Liver (tissue), 9 donors: ENCODE measurements around the gene PTRHD1. TPM values are rescaled to one million over a fixed set of nuclear protein-coding genes. Genes with fewer than 3 reads are reported as not detected.

Source experiments
- DNase-seq: peaks from one replicate; pipeline ENCODE4 v3.0.0-alpha.2; 2017; ENCODE audit warnings: low spot score
- H3K27ac ChIP-seq, 2 donors: one replicate each; pipeline ENCODE4 v1.7.0; 2013; ENCODE audit warnings: inconsistent platforms in 2 of 2, low read length in 2 of 2, control low read depth in 1 of 2, low read depth in 1 of 2, mild to moderate bottlenecking in 1 of 2
- H3K27me3 ChIP-seq, 4 donors: one replicate each; pipeline versions ENCODE4 v1.6.1 to v1.7.0; 2013; ENCODE audit warnings: low read length in 3 of 4, inconsistent platforms in 1 of 4, mild to moderate bottlenecking in 1 of 4, moderate library complexity in 1 of 4; ENCODE audit not compliant: control insufficient read depth in 4 of 4, insufficient read depth in 4 of 4
- H3K36me3 ChIP-seq, 4 donors: one replicate each; pipeline versions ENCODE4 v1.6.1 to v1.7.0; 2013; ENCODE audit warnings: low read length in 3 of 4, mild to moderate bottlenecking in 3 of 4, low read depth in 1 of 4, moderate library complexity in 1 of 4; ENCODE audit not compliant: control insufficient read depth in 4 of 4, insufficient read depth in 3 of 4
- H3K4me1 ChIP-seq, 4 donors: one replicate each; pipeline versions ENCODE4 v1.6.1 to v1.7.0; 2013; ENCODE audit warnings: low read length in 3 of 4, mild to moderate bottlenecking in 3 of 4, moderate library complexity in 1 of 4; ENCODE audit not compliant: control insufficient read depth in 4 of 4, insufficient read depth in 4 of 4
- H3K4me3 ChIP-seq, 3 donors: one replicate each; pipeline versions ENCODE4 v1.6.1 to v1.7.0; 2013; ENCODE audit warnings: low read length in 3 of 3, control low read depth in 1 of 3, low read depth in 1 of 3, mild to moderate bottlenecking in 1 of 3
- H3K9ac ChIP-seq, 2 donors: one replicate each; pipeline ENCODE4 v1.7.0; 2013; ENCODE audit warnings: low read length in 2 of 2, mild to moderate bottlenecking in 2 of 2, moderate library complexity in 2 of 2, control low read depth in 1 of 2, low read depth in 1 of 2
- H3K9me3 ChIP-seq, 4 donors: one replicate each; pipeline versions ENCODE4 v1.6.1 to v1.7.0; 2013; ENCODE audit warnings: low read length in 3 of 4; ENCODE audit not compliant: control insufficient read depth in 4 of 4
- CTCF ChIP-seq: fragments of 150-350 bp; IDR thresholded peaks from 2 replicates; pipeline ENCODE4 v1.5.1; 2017; ENCODE audit warnings: improper control_type of control experiment, low read depth, low read length; ENCODE audit not compliant: missing input control
- EGR1 ChIP-seq, 2 donors: IDR thresholded peaks; 2 replicates each; pipeline ENCODE4 v1.6.1; 2016 to 2018; ENCODE audit warnings: antibody characterized with exemption in 2 of 2, low read depth in 2 of 2
- FOXA1 ChIP-seq: IDR thresholded peaks from 2 replicates; pipeline ENCODE4 v1.6.1; 2016; ENCODE audit warnings: antibody characterized with exemption
- FOXA2 ChIP-seq: IDR thresholded peaks from 2 replicates; pipeline ENCODE4 v1.6.1; 2016; ENCODE audit warnings: antibody characterized with exemption
- GABPA ChIP-seq, 2 donors: IDR thresholded peaks in 1 of 2; conservative IDR thresholded peaks in 1 of 2; 2 replicates each; pipeline ENCODE4 v1.6.1; 2016; ENCODE audit warnings: antibody characterized with exemption in 2 of 2, mild to moderate bottlenecking in 1 of 2, moderate library complexity in 1 of 2
- HNF4A ChIP-seq, 2 donors: conservative IDR thresholded peaks; 2 replicates each; pipeline ENCODE4 v1.6.1; 2016; ENCODE audit warnings: antibody characterized with exemption in 2 of 2, mild to moderate bottlenecking in 2 of 2
- HNF4G ChIP-seq: IDR thresholded peaks from 2 replicates; pipeline ENCODE4 v1.6.1; 2016; ENCODE audit warnings: antibody characterized with exemption
- JUND ChIP-seq, 2 donors: IDR thresholded peaks; 2 replicates each; pipeline ENCODE4 v1.6.1; 2016; ENCODE audit warnings: antibody characterized with exemption in 2 of 2
- MAX ChIP-seq: IDR thresholded peaks from 2 replicates; pipeline ENCODE4 v1.6.1; 2016; ENCODE audit warnings: antibody characterized with exemption
- NR2F2 ChIP-seq: IDR thresholded peaks from 2 replicates; pipeline ENCODE4 v1.6.1; 2016; ENCODE audit warnings: antibody characterized with exemption
- RAD21 ChIP-seq, 2 donors: IDR thresholded peaks; 2 replicates each; pipeline ENCODE4 v1.6.1; 2016; ENCODE audit warnings: antibody characterized with exemption in 2 of 2, mild to moderate bottlenecking in 2 of 2
- REST ChIP-seq: IDR thresholded peaks from 2 replicates; pipeline ENCODE4 v1.6.1; 2016; ENCODE audit warnings: antibody characterized with exemption, mild to moderate bottlenecking
- RXRA ChIP-seq, 2 donors: IDR thresholded peaks; 2 replicates each; pipeline ENCODE4 v1.6.1; 2017 to 2018; ENCODE audit warnings: antibody characterized with exemption in 2 of 2, mild to moderate bottlenecking in 1 of 2
- SP1 ChIP-seq: IDR thresholded peaks from 2 replicates; pipeline ENCODE4 v1.6.1; 2018; ENCODE audit warnings: antibody characterized with exemption, mild to moderate bottlenecking
- YY1 ChIP-seq: IDR thresholded peaks from 2 replicates; pipeline ENCODE4 v1.6.1; 2016; ENCODE audit warnings: antibody characterized with exemption, mild to moderate bottlenecking
- ZBTB33 ChIP-seq: IDR thresholded peaks from 2 replicates; pipeline ENCODE4 v1.6.1; 2016; ENCODE audit warnings: antibody characterized with exemption
- WGBS: extraction: QIAGEN DNeasy Blood & Tissue Kit; methylation state at CpG from one replicate; pipeline ENCODE4 v1.1.7; 2013; 5-methylcytosine and 5-hydroxymethylcytosine counted together
- polyA plus RNA-seq, 2 donors: library from polyadenylated mRNA; stranded (reverse) in 1 of 2; unstranded in 1 of 2; fragments of 200-250 nt in 1 of 2; fragments of >200 nt in 1 of 2; fragmentation: Nextera tagmentation in 1 of 2; extraction: Ambion mirVana in 1 of 2; gene quantifications; one replicate each; pipeline versions ENCODE4 v1.2.1 to v1.2.3, GENCODE V29; 2013 to 2015
- total RNA-seq, 2 donors: library from RNA; depleted of rRNA; stranded (reverse); fragments of >200 nt; gene quantifications; one replicate each; pipeline ENCODE4 v1.2.3, GENCODE V29; 2014
- donor health status: healthy.
- donor health status: healthy.
- donor health status: healthy.
- donor health status: healthy.
- donor health status: healthy.

Gene PTRHD1
- total and polyA plus RNA-seq, 4 donors = 9.9 to 50.9 (median 20.7) TPM

GRCh38 chr2:24783641-24784040 is 9.6 kb downstream of the PTRHD1 start:
- H3K9me3 ChIP-seq = no peaks in the 10 kb centered on the region
- no peak overlapping the region for H3K27ac ChIP-seq
- H3K4me3 ChIP-seq = no peak overlapping the region
- 98% methylated on average over 3 of the region's 3 CpGs for WGBS
- H3K9ac ChIP-seq = no peak overlapping the region
- no peak for DNase-seq
- no peaks in the 10 kb centered on the region for H3K4me1 ChIP-seq
- H3K27me3 ChIP-seq = no peaks in the 10 kb centered on the region
- H3K36me3 ChIP-seq = no peaks in the 10 kb centered on the region
- TF ChIP-seq HNF4A (conservative IDR thresholded peaks at IDR 0.05) (no peak), SP1 (no peak), NR2F2 (no peak), CTCF (no peak), MAX (no peak), JUND (IDR thresholded peaks at IDR 0.05) (no peak), EGR1 (IDR thresholded peaks at IDR 0.05; ENCODE audit: low read depth in 2 of 2) (no peak), REST (no peak), YY1 (no peak), ZBTB33 (no peak), FOXA2 (no peak), RAD21 (IDR thresholded peaks at IDR 0.05) (no peak), FOXA1 (no peak), HNF4G (no peak), GABPA (IDR thresholded peaks at IDR 0.05 in 1 of 2, conservative IDR thresholded peaks at IDR 0.05 in 1 of 2) (no peak), RXRA (IDR thresholded peaks at IDR 0.05) (no peak)

GRCh38 chr2:24779116-24779515 is 14.1 kb downstream of the PTRHD1 start:
- no peak for DNase-seq
- TF ChIP-seq SP1 (no peak), NR2F2 (peak; percentile 77)

More at GRCh38 chr2:24779116-24779515, 14.1 kb downstream of the PTRHD1 start:
- Histone ChIP-seq H3K9ac (no peak overlapping the region), H3K27ac (no peak overlapping the region), H3K4me3 (no peak overlapping the region), H3K9me3 (no peaks in the 10 kb centered on the region), H3K4me1 (peaks cover 0 to 3% (median 0%) of the 10 kb centered on the region in 4 donors), H3K36me3 (no peaks in the 10 kb centered on the region), H3K27me3 (no peaks in the 10 kb centered on the region)
- WGBS = 80% methylated on average over 2 of the region's 2 CpGs
